Loucy (cell line): ENCODE measurements around the gene FUOM.

Source experiments
- H2AFZ ChIP-seq: fragments of 200-600 bp; sonication (generic); 2 replicates; pipeline ENCODE4 v1.6.0; 2016; ENCODE audit warnings: antibody characterized with exemption, mild to moderate bottlenecking, low read length, moderate library complexity
- H3F3A ChIP-seq: fragments of 200-600 bp; 2 replicates; pipeline ENCODE4 v1.6.0; 2016; ENCODE audit warnings: antibody characterized with exemption, low read depth, mild to moderate bottlenecking
- H3K27me3 ChIP-seq: fragments of 200-600 bp; sonication (generic); 2 replicates; pipeline ENCODE4 v1.6.1; 2014; ENCODE audit warnings: low read length, mild to moderate bottlenecking; ENCODE audit not compliant: insufficient read depth, poor library complexity, severe bottlenecking
- H3K36me3 ChIP-seq: fragments of 200-600 bp; sonication (generic); 2 replicates; pipeline ENCODE4 v1.6.1; 2016; ENCODE audit warnings: low read length; ENCODE audit not compliant: insufficient read depth
- H3K4me1 ChIP-seq: fragments of 200-600 bp; sonication (generic); 2 replicates; pipeline ENCODE4 v1.5.1; 2014; ENCODE audit warnings: low read length, mild to moderate bottlenecking; ENCODE audit not compliant: insufficient read depth, poor library complexity, severe bottlenecking
- H3K4me2 ChIP-seq: fragments of 200-600 bp; sonication (generic); 2 replicates; pipeline ENCODE4 v1.6.0; 2014; ENCODE audit warnings: antibody characterized with exemption, low read length, low read depth, mild to moderate bottlenecking; ENCODE audit not compliant: poor library complexity, severe bottlenecking
- H3K4me3 ChIP-seq: fragments of 200-600 bp; sonication (generic); 2 replicates; pipeline ENCODE4 v1.5.1; 2014; ENCODE audit warnings: low read length, mild to moderate bottlenecking, mixed read lengths; ENCODE audit not compliant: poor library complexity, severe bottlenecking
- H3K79me2 ChIP-seq: fragments of 200-600 bp; sonication (generic); 2 replicates; pipeline ENCODE4 v1.6.1; 2014; ENCODE audit warnings: low read length; ENCODE audit not compliant: insufficient read depth
- H3K9ac ChIP-seq: fragments of 200-600 bp; sonication (generic); 2 replicates; pipeline ENCODE4 v1.6.0; 2014; ENCODE audit warnings: mild to moderate bottlenecking, low read depth, low read length, moderate library complexity; ENCODE audit not compliant: poor library complexity, severe bottlenecking
- H3K9me2 ChIP-seq: fragments of 200-600 bp; sonication (generic); replicated peaks from 2 replicates; pipeline ENCODE4 v1.6.1; 2016; ENCODE audit warnings: low read depth, low read length, mixed read lengths
- H3K9me3 ChIP-seq: fragments of 200-600 bp; sonication (generic); 2 replicates; pipeline ENCODE4 v1.6.1; 2014; ENCODE audit warnings: mild to moderate bottlenecking, antibody characterized with exemption, low read length, low read depth; ENCODE audit not compliant: insufficient read depth
- H4K20me1 ChIP-seq: fragments of 200-600 bp; sonication (generic); 2 replicates; pipeline ENCODE4 v1.6.0; 2014; ENCODE audit warnings: antibody characterized with exemption, low read length, mild to moderate bottlenecking; ENCODE audit not compliant: insufficient read depth, poor library complexity, severe bottlenecking
- CTCF ChIP-seq: fragments of 200-600 bp; sonication (generic); conservative IDR thresholded peaks from 2 replicates; pipeline ENCODE4 v1.5.1; 2014; ENCODE audit warnings: mild to moderate bottlenecking, antibody characterized with exemption, low read length
- EZH2phosphoT487 ChIP-seq: fragments of 200-600 bp; IDR thresholded peaks from 2 replicates; pipeline ENCODE4 v1.6.1; 2018; ENCODE audit warnings: antibody characterized with exemption, mild to moderate bottlenecking, moderate library complexity, borderline replicate concordance

The FUOM gene

DNA sequence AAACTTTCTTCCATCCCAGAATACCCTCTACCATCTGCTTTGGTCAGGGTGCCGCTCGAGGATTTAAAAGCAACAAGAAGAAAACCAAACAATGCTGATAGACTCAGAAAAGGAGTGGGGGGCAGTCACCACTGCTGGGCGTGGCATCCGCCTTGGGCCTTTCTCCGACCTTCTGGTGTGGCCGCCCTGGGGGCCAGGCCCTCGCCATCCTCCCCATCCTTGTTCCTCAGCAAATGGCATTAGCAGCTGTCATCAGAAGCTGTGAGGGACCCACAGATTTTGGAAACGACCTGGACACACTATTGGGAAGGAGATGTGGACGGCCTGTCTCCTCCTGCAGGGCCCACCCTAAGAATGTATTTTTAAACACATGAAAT is 45.1 kb downstream of the FUOM start:
- Histone ChIP-seq H3K27me3 (no peaks in the 10 kb centered on the region), H3F3A (no peaks in the 10 kb centered on the region; the same call in 1 of the 2 replicates), H3K9ac (no peak overlapping the region), H4K20me1 (peaks cover 5% of the 10 kb centered on the region), H3K4me2 (no peak overlapping the region), H3K36me3 (no peaks in the 10 kb centered on the region), H3K9me3 (no peaks in the 10 kb centered on the region), H3K79me2 (peaks cover 16% of the 10 kb centered on the region), H3K9me2 (no peaks in the 10 kb centered on the region), H3K4me3 (no peak overlapping the region), H2AFZ (no peak overlapping the region), H3K4me1 (peaks cover 7% of the 10 kb centered on the region)
- TF ChIP-seq CTCF: no peak
- TF ChIP-seq EZH2phosphoT487: no peak

DNA sequence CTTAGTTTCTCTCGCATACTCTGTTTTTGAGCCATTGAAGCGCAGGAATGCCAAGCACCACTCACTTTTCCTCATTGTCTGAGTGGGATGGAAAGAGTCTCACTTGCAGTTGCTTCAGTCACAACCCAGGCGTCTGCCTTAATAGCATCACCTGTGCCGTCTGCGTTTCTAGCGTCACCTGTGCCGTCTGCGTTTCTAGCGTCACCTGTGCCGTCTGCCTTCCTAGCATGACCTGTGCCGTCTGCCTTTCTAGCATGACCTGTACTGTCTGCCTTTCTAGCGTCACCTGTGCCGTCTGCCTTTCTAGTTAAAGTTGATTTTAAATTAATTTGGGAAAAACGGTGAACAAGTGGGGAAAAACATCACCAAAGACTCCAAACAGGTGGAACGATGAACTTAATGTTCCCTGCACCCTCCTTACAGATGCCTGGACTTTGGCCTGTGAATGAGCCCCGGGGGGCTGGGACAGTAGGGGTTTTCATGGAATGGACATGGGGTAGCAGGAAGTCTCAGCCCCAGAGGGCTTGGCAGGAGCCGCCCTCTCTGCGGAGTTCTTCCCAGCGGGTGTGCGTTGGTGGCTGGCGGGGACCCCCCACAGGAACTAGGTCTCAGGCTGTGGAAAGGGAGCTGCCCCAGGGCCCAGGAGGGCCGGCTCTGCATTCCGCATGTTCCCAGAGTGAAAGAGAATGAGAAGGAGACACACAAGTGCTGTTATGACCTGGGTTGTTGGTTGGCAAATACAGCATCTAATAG is 45.6 kb downstream of the FUOM start:
- peaks cover 20% of the 10 kb centered on the region for H3K79me2 ChIP-seq
- no peak for TF ChIP-seq EZH2phosphoT487
- no peak for TF ChIP-seq CTCF
- peaks cover 12% of the 10 kb centered on the region for H3K4me1 ChIP-seq
- no peaks in the 10 kb centered on the region for H3K9me2 ChIP-seq
- H3K4me2 ChIP-seq: no peak overlapping the region
- H4K20me1 ChIP-seq: peaks cover 9% of the 10 kb centered on the region
- H3F3A ChIP-seq: no peaks in the 10 kb centered on the region; the same call in 1 of the 2 replicates
- no peak overlapping the region for H3K4me3 ChIP-seq
- no peaks in the 10 kb centered on the region for H3K36me3 ChIP-seq
- H3K9ac ChIP-seq: no peak overlapping the region
- H3K9me3 ChIP-seq: no peaks in the 10 kb centered on the region
- H3K27me3 ChIP-seq: no peaks in the 10 kb centered on the region
- no peak overlapping the region for H2AFZ ChIP-seq

GRCh38 chr10:133311570-133311969 is 46.2 kb downstream of the FUOM start:
- no peak for TF ChIP-seq CTCF
- no peak for TF ChIP-seq EZH2phosphoT487
- Histone ChIP-seq H4K20me1 (peaks cover 11% of the 10 kb centered on the region), H3K4me2 (no peak overlapping the region), H3K9me2 (no peaks in the 10 kb centered on the region), H3F3A (no peaks in the 10 kb centered on the region; the same call in 1 of the 2 replicates), H2AFZ (no peak overlapping the region), H3K27me3 (no peaks in the 10 kb centered on the region), H3K4me3 (no peak overlapping the region), H3K4me1 (peaks cover 17% of the 10 kb centered on the region), H3K9me3 (no peaks in the 10 kb centered on the region), H3K79me2 (peaks cover 26% of the 10 kb centered on the region), H3K9ac (no peak overlapping the region), H3K36me3 (no peaks in the 10 kb centered on the region)
